Astrocyte of the spinal cord (primary cell): ENCODE measurements around the gene UBE2K.

Experiments used
- DNase-seq: peaks from one replicate; pipeline ENCODE4 v3.0.0; 2011; ENCODE audit warnings: low read depth, low spot score
- H3K4me3 ChIP-seq: 2 replicates; pipeline ENCODE4 v1.5.1; 2011; ENCODE audit warnings: low read depth, mild to moderate bottlenecking, low read length, moderate library complexity
- in situ Hi-C: cut with HindIII; loops from 2 replicates; pipeline ENCODE4 v1.10.0; 2017; ENCODE audit warnings: low sequenced_read_pairs
- TF ChIP-seq, protein P1 (sequence below): IDR thresholded peaks from 2 replicates; pipeline ENCODE4 v1.5.1; 2012; ENCODE audit warnings: low read depth, mild to moderate bottlenecking, low read length, inconsistent platforms

UBE2K gene

DNA sequence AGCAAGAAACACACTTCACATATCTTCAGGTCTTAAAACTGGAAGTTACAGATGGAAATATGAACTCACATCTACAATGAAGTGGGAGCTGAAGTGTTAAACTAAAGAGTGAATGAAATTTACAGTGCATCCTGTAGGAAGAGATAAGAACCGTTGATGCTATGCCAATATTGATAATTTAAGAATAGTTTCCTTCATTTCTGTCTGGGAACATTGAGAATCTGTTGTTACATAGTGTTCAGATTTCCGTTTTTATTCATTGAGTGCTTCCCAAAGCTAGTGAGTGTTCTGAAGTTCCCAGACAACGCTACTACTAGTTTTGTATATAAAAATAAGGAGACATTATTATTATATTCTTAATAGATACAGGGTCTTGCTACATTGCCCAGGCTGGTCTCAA is 52.3 kb downstream of the UBE2K start:
- in situ Hi-C loops: no loop called here
- no peak for DNase-seq
- TF ChIP-seq, protein P1, sequence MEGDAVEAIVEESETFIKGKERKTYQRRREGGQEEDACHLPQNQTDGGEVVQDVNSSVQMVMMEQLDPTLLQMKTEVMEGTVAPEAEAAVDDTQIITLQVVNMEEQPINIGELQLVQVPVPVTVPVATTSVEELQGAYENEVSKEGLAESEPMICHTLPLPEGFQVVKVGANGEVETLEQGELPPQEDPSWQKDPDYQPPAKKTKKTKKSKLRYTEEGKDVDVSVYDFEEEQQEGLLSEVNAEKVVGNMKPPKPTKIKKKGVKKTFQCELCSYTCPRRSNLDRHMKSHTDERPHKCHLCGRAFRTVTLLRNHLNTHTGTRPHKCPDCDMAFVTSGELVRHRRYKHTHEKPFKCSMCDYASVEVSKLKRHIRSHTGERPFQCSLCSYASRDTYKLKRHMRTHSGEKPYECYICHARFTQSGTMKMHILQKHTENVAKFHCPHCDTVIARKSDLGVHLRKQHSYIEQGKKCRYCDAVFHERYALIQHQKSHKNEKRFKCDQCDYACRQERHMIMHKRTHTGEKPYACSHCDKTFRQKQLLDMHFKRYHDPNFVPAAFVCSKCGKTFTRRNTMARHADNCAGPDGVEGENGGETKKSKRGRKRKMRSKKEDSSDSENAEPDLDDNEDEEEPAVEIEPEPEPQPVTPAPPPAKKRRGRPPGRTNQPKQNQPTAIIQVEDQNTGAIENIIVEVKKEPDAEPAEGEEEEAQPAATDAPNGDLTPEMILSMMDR: no peak

GRCh38 chr4:39754309-39754708 is 56.4 kb downstream of the UBE2K start:
- TF ChIP-seq, protein P1: no peak
- DNase-seq: no peak
- in situ Hi-C loops: no loop called here
- H3K4me3 ChIP-seq: no peak overlapping the region

More for the DNA sequence above, 52.3 kb downstream of the UBE2K start:
- no peak overlapping the region for H3K4me3 ChIP-seq

GRCh38 chr4:39756159-39756558 is 58.2 kb downstream of the UBE2K start:
- no peak for DNase-seq
- TF ChIP-seq, protein P1: no peak
- no peak overlapping the region for H3K4me3 ChIP-seq
- in situ Hi-C loops: no loop called here

DNA sequence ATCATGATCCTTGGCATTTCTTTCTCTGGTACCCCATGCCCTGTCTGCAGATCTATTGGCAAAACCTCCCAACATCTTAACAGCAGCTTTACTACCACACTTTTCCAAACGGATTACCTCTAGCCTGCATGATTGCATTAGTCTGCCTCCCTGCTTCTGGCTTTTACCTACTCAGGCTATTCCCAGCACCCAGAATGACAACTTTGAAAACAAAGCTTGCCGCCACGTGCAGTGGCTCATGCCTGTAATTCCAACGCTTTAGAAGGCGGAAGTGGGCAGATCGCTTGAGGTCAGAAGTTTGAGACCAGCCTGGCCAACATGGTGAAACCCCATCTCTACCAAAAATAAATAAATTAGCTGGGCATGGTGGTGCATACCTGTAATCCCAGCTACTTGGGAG is 60.2 kb downstream of the UBE2K start:
- TF ChIP-seq, protein P1: no peak
- no peak overlapping the region for H3K4me3 ChIP-seq
- in situ Hi-C loops: no loop called here
- DNase-seq: no peak

DNA sequence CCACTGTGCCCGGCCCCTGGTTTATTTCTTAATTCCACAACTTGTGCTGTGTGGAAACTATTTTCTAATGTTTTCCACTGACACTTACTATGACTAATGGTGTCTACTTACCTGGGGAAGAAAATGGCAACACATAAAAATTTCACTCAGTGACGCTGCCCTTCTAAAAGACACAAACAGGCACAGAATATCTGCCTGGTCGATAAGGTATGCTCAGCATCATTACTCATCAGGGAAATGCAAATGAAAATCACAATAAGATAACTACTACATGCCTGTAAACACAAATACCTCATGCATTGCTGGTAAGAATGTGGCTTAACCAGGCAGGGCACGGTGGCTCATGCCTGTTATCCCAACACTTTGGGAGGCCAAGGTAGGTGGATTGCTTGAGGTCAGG is 61.6 kb downstream of the UBE2K start:
- no peak overlapping the region for H3K4me3 ChIP-seq
- in situ Hi-C loops: no loop called here
- no peak for DNase-seq
- TF ChIP-seq, protein P1: no peak

GRCh38 chr4:39761005-39761667 is 63.2 kb downstream of the UBE2K start:
- no peak for DNase-seq
- in situ Hi-C loops: no loop called here
- TF ChIP-seq, protein P1: no peak
- H3K4me3 ChIP-seq: no peak overlapping the region
